Psoas muscle (tissue), 8 donors: ENCODE measurements around the gene GBP1. TPM values are rescaled to one million over a fixed set of nuclear protein-coding genes. Genes with fewer than 3 reads are reported as not detected.
A peak's percentile ranks its signal among the peaks of the same experiment; 100 is the strongest.
"Not testable (repeated sequence)": the region's sequence is repeated elsewhere in the genome, so short reads cannot be mapped to it uniquely, and the experiment has no call there.

Experiments used
- ATAC-seq, 4 donors: fragments of 200-7000 bp; cut with Tn5 transposase; one replicate each; pipeline ENCODE4 v1.9.1; 2020; ENCODE audit warnings: moderate library complexity in 3 of 4, mild to moderate bottlenecking in 2 of 4
- DNase-seq, 2 donors: peaks; one replicate each; pipeline ENCODE4 v3.0.0-alpha.2; 2020
- H3K27ac ChIP-seq: fragments of 200-600 bp; one replicate; pipeline ENCODE4 v1.8.0; 2022
- H3K27me3 ChIP-seq, 3 donors: fragments of 200-600 bp in 1 of 3; one replicate each; pipeline versions ENCODE4 v1.6.1 to v1.8.0; 2013 to 2022; ENCODE audit warnings: low read length in 2 of 3, mild to moderate bottlenecking in 2 of 3, moderate library complexity in 1 of 3; ENCODE audit not compliant: insufficient read depth in 3 of 3
- H3K36me3 ChIP-seq, 2 donors: fragments of 200-600 bp in 1 of 2; one replicate each; pipeline versions ENCODE4 v1.6.1 to v1.8.0; 2013 to 2022; ENCODE audit warnings: low read depth in 1 of 2, mild to moderate bottlenecking in 1 of 2, moderate library complexity in 1 of 2; ENCODE audit not compliant: insufficient read depth in 1 of 2
- H3K4me1 ChIP-seq: fragments of 200-600 bp; one replicate; pipeline ENCODE4 v1.8.0; 2022
- H3K4me3 ChIP-seq: fragments of 200-600 bp; one replicate; pipeline ENCODE4 v1.8.0; 2022; ENCODE audit warnings: mild to moderate bottlenecking
- H3K9me3 ChIP-seq: fragments of 200-600 bp; one replicate; pipeline ENCODE4 v1.8.0; 2022
- CTCF ChIP-seq: fragments of 200-600 bp; IDR thresholded peaks from one replicate; pipeline ENCODE4 v1.8.0; 2022; ENCODE audit warnings: antibody characterized with exemption
- WGBS, 3 donors: extraction: QIAGEN DNeasy Blood & Tissue Kit; methylation state at CpG; one replicate each; pipeline versions ENCODE4 v1.1.6 to v1.1.7; 2013; 5-methylcytosine and 5-hydroxymethylcytosine counted together
- intact Hi-C, 2 donors: fragments of 100-400 bp; cut with DNase I; formaldehyde crosslinking; loops; one replicate each; pipeline versions ENCODE4 v1.11.0 to v1.14.2; 2022
- polyA plus RNA-seq, 3 donors: library from polyadenylated mRNA; stranded (reverse); fragments of 200-250 nt; gene quantifications; one replicate each; pipeline ENCODE4 v1.2.3, GENCODE V29; 2013
- total RNA-seq, 4 donors: library from RNA; stranded (reverse); fragmentation: NEBNext Ultra II Directional in 2 of 4; extraction: Animal tissue kit (Norgen Biotek cat#: 25700) in 2 of 4; gene quantifications; one replicate each; pipeline versions ENCODE4 v1.2.1 to v1.2.4, GENCODE V29; 2021 to 2023
- donor health status: healthy with polysubstance abuse.
- donor health status: DM: no; HTN: no; CAD: no; lungs with moderate emphysema.
- donor health status: Bipolar disorder and iron deficiency.
- donor health status: healthy.
- donor health status: DM: yes; HTN: yes; CAD: no.
- donor health status: DM: no; HTN: no; CAD: no.
- donor health status: DM: no; HTN: no; CAD: no.
- donor health status: DM: yes; HTN: yes; CAD: no.

Gene GBP1
- total and polyA plus RNA-seq, 7 donors, result 1.7 to 4.1 (median 3.3) TPM

- intact Hi-C loops, result no loop called here
- 88 to 89% (median 89%) methylated on average over 3 of the region's 3 CpGs for WGBS, 3 donors
- peaks cover 0 to 19% of the 10 kb centered on the region in 2 donors for H3K36me3 ChIP-seq
- no peaks in the 10 kb centered on the region for H3K9me3 ChIP-seq
- DNase-seq (no peak), ATAC-seq (no peak)
- no peak for TF ChIP-seq CTCF
- peak overlapping the region; percentile 27 for H3K4me3 ChIP-seq
- H3K27me3 ChIP-seq, result no peaks in the 10 kb centered on the region
- H3K4me1 ChIP-seq, result peaks cover 4% of the 10 kb centered on the region
- no peak overlapping the region for H3K27ac ChIP-seq
Observed at GRCh38 chr1:89063094-89063493, 1.9 kb downstream of the GBP1 start.

GRCh38 chr1:89060091-89060490 is 4.9 kb downstream of the GBP1 start:
- intact Hi-C loops, result no loop called here
- H3K4me1 ChIP-seq, result peaks cover 4% of the 10 kb centered on the region
- 69 to 83% (median 71%) methylated on average over 5 of the region's 5 CpGs for WGBS, 3 donors
- no peak overlapping the region for H3K27ac ChIP-seq
- no peak for TF ChIP-seq CTCF
- no peak overlapping the region for H3K4me3 ChIP-seq
- H3K27me3 ChIP-seq, result no peaks in the 10 kb centered on the region
- peaks cover 0 to 40% of the 10 kb centered on the region in 2 donors for H3K36me3 ChIP-seq
- no peaks in the 10 kb centered on the region for H3K9me3 ChIP-seq
- DNase-seq (no peak), ATAC-seq (no peak)

- no peak overlapping the region for H3K27ac ChIP-seq
- intact Hi-C loops, result no loop called here
- ATAC-seq (no peak), DNase-seq (no peak)
- no peak overlapping the region for H3K4me3 ChIP-seq
- no peaks in the 10 kb centered on the region for H3K9me3 ChIP-seq
- no peak for TF ChIP-seq CTCF
- WGBS, 3 donors, result 88 to 94% (median 90%) methylated on average over 1 of the region's 1 CpG
- peaks cover 0 to 31% of the 10 kb centered on the region in 2 donors for H3K36me3 ChIP-seq
- no peaks in the 10 kb centered on the region for H3K27me3 ChIP-seq
- no peaks in the 10 kb centered on the region for H3K4me1 ChIP-seq
Observed at GRCh38 chr1:89051955-89052312, 13.1 kb downstream of the GBP1 start.

GRCh38 chr1:89051300-89051954 is 13.6 kb downstream of the GBP1 start:
- Histone ChIP-seq H3K36me3 (peaks cover 0 to 26% of the 10 kb centered on the region in 2 donors), H3K4me3 (no peak overlapping the region), H3K27me3 (no peaks in the 10 kb centered on the region), H3K27ac (no peak overlapping the region), H3K4me1 (no peaks in the 10 kb centered on the region), H3K9me3 (no peaks in the 10 kb centered on the region)
- TF ChIP-seq CTCF, result no peak
- intact Hi-C loops, result no loop called here
- ATAC-seq (no peak), DNase-seq (no peak)
- WGBS, 3 donors, result 86 to 92% (median 90%) methylated on average over 9 of the region's 9 CpGs

GRCh38 chr1:89050649-89051033 is 14.4 kb downstream of the GBP1 start:
- Histone ChIP-seq H3K27me3 (no peaks in the 10 kb centered on the region), H3K36me3 (peaks cover 0 to 21% of the 10 kb centered on the region in 2 donors), H3K4me1 (no peaks in the 10 kb centered on the region), H3K9me3 (no peaks in the 10 kb centered on the region), H3K4me3 (no peak overlapping the region), H3K27ac (no peak overlapping the region)
- intact Hi-C loops, result no loop called here
- ATAC-seq, result no peak
- 94 to 98% (median 97%) methylated on average over 11 of the region's 11 CpGs for whole genome bisulfite sequencing, 3 donors
- no peak for DNase-seq
- no peak for TF ChIP-seq CTCF

GRCh38 chr1:89049901-89050648 is 14.9 kb downstream of the GBP1 start:
- DNase-seq, result not testable (repeated sequence)
- 71 to 78% (median 72%) methylated on average over 9 of the region's 9 CpGs for WGBS, 3 donors

GRCh38 chr1:89049187-89049586 is 15.8 kb downstream of the GBP1 start:
- H3K9me3 ChIP-seq, DNase-seq, H3K27me3 ChIP-seq, H3K4me3 ChIP-seq, ATAC-seq, H3K4me1 ChIP-seq, intact Hi-C loops, H3K27ac ChIP-seq: not testable (repeated sequence)
- whole genome bisulfite sequencing, 3 donors, result 54 to 64% (median 63%) methylated on average over 2 of the region's 4 CpGs
- H3K36me3 ChIP-seq, result peaks cover 0 to 21% of the 10 kb centered on the region in 2 donors

More at GRCh38 chr1:89049901-89050648, 14.9 kb downstream of the GBP1 start:
- H3K27me3 ChIP-seq, ATAC-seq, intact Hi-C loops, H3K27ac ChIP-seq, H3K4me1 ChIP-seq, H3K9me3 ChIP-seq, H3K4me3 ChIP-seq: not testable (repeated sequence)
- H3K36me3 ChIP-seq, result peaks cover 0 to 21% of the 10 kb centered on the region in 2 donors
